GM18505 (cell line): ENCODE results near the gene FXYD6.
"Not testable (repeated sequence)": the region's sequence is repeated elsewhere in the genome, so short reads cannot be mapped to it uniquely, and the experiment has no call there.

Experiments
- ATAC-seq: cut with Tn5 transposase; IDR thresholded peaks from one replicate; pipeline ENCODE4 v1.9.1; 2021; ENCODE audit not compliant: unreplicated experiment
- POLR2A ChIP-seq: IDR thresholded peaks from 4 replicates; pipeline ENCODE4 v1.6.1; 2011; ENCODE audit warnings: borderline replicate concordance; ENCODE audit not compliant: insufficient read depth, insufficient read length; ENCODE audit errors: extremely low read depth

Gene FXYD6

GRCh38 chr11:117874910-117875381 is 1.5 kb downstream of the FXYD6 start:
- TF ChIP-seq POLR2A = no peak
- ATAC-seq = no peak

- no peak for ATAC-seq
- no peak for TF ChIP-seq POLR2A
These were observed 2.1 kb downstream of the FXYD6 start for GRCh38 chr11:117874253-117874909.

GRCh38 chr11:117873828-117874125 is 2.7 kb downstream of the FXYD6 start:
- no peak for ATAC-seq
- no peak for TF ChIP-seq POLR2A

- no peak for ATAC-seq
- no peak for TF ChIP-seq POLR2A
These were observed 3.3 kb downstream of the FXYD6 start for GRCh38 chr11:117872975-117873827.

- TF ChIP-seq POLR2A = no peak
- ATAC-seq = no peak
These were observed 4.0 kb downstream of the FXYD6 start for GRCh38 chr11:117872420-117872961.

- no peak for ATAC-seq
- TF ChIP-seq POLR2A = no peak
These were observed 4.7 kb downstream of the FXYD6 start for GRCh38 chr11:117871784-117872183.

GRCh38 chr11:117871160-117871559 is 5.3 kb downstream of the FXYD6 start:
- no peak for ATAC-seq
- TF ChIP-seq POLR2A = no peak

- TF ChIP-seq POLR2A = no peak
- no peak for ATAC-seq
These were observed 6.1 kb downstream of the FXYD6 start for GRCh38 chr11:117870103-117870952.

GRCh38 chr11:117869604-117870003 is 6.9 kb downstream of the FXYD6 start:
- ATAC-seq = no peak

GRCh38 chr11:117868815-117869561 is 7.5 kb downstream of the FXYD6 start:
- ATAC-seq = no peak
- TF ChIP-seq POLR2A = no peak

More at GRCh38 chr11:117869604-117870003, 6.9 kb downstream of the FXYD6 start:
- no peak for TF ChIP-seq POLR2A

- TF ChIP-seq POLR2A = no peak
- no peak for ATAC-seq
These were observed 8.4 kb downstream of the FXYD6 start for GRCh38 chr11:117868088-117868487.

- TF ChIP-seq POLR2A = no peak
- ATAC-seq = no peak
These were observed 9.9 kb downstream of the FXYD6 start for GRCh38 chr11:117866526-117866925.

- ATAC-seq = not testable (repeated sequence)
These were observed 10.9 kb downstream of the FXYD6 start for GRCh38 chr11:117865546-117865945.
